ENCODE data around the gene SPDYC.

Gene SPDYC

GRCh38 chr11:65211293-65212105 is 41.5 kb downstream of the SPDYC start:
- no peak for TF ChIP-seq ZFP30 (CRISPR knock-in tag; IDR thresholded peaks at IDR 0.05)
- TF ChIP-seq BACH2 (CRISPR knock-in tag; IDR thresholded peaks at IDR 0.05; ENCODE audit: borderline replicate concordance) = no peak
- no peak for TF ChIP-seq CREB5 (CRISPR knock-in tag; IDR thresholded peaks at IDR 0.05; ENCODE audit: low read depth)
- TF ChIP-seq ZNF565 (CRISPR knock-in tag; conservative IDR thresholded peaks at IDR 0.05; ENCODE audit: low read depth) = no peak
- TF ChIP-seq PATZ1 (CRISPR knock-in tag; IDR thresholded peaks at IDR 0.05; ENCODE audit: borderline replicate concordance) = no peak
- TF ChIP-seq ESRRG (CRISPR knock-in tag; IDR thresholded peaks at IDR 0.05) = no peak
- TF ChIP-seq RARB (CRISPR knock-in tag; IDR thresholded peaks at IDR 0.05) = no peak
- TF ChIP-seq ZNF8 (CRISPR knock-in tag; IDR thresholded peaks at IDR 0.05) = no peak
- TF ChIP-seq TSHZ2 (CRISPR knock-in tag; IDR thresholded peaks at IDR 0.05) = no peak
- TF ChIP-seq POU6F1 (CRISPR knock-in tag; IDR thresholded peaks at IDR 0.05; ENCODE audit: borderline replicate concordance, low read depth) = no peak
- no peak for TF ChIP-seq CSDC2 (CRISPR knock-in tag; IDR thresholded peaks at IDR 0.05)
- TF ChIP-seq ZNF70 (CRISPR knock-in tag; IDR thresholded peaks at IDR 0.05) = no peak
- TF ChIP-seq SNAI2 (CRISPR knock-in tag; IDR thresholded peaks at IDR 0.05) = no peak
- no peak for TF ChIP-seq ZFP3 (CRISPR knock-in tag; IDR thresholded peaks at IDR 0.05)
- TF ChIP-seq CSRNP3 (CRISPR knock-in tag; IDR thresholded peaks at IDR 0.05) = no peak
- no peak for TF ChIP-seq ZC3H10 (CRISPR knock-in tag; IDR thresholded peaks at IDR 0.05)
- TF ChIP-seq TCF4 (CRISPR knock-in tag; IDR thresholded peaks at IDR 0.05; ENCODE audit: borderline replicate concordance) = no peak
- no peak for TF ChIP-seq PPARA (CRISPR knock-in tag; IDR thresholded peaks at IDR 0.05; ENCODE audit: borderline replicate concordance)
- TF ChIP-seq ISL1 (CRISPR knock-in tag; IDR thresholded peaks at IDR 0.05) = no peak
- TF ChIP-seq OSR1 (CRISPR knock-in tag; IDR thresholded peaks at IDR 0.05) = no peak
- no peak for ATAC-seq

- ATAC-seq = no peak; the same call in 2 of the 3 replicates
- TF ChIP-seq CSDC2 (CRISPR knock-in tag; IDR thresholded peaks at IDR 0.05) (no peak), ZNF565 (CRISPR knock-in tag; conservative IDR thresholded peaks at IDR 0.05; ENCODE audit: low read depth) (no peak), ZFP3 (CRISPR knock-in tag; IDR thresholded peaks at IDR 0.05) (no peak), BACH2 (CRISPR knock-in tag; IDR thresholded peaks at IDR 0.05; ENCODE audit: borderline replicate concordance) (no peak), RARB (CRISPR knock-in tag; IDR thresholded peaks at IDR 0.05) (no peak), TOX (CRISPR knock-in tag; IDR thresholded peaks at IDR 0.05; ENCODE audit: borderline replicate concordance) (no peak)
Measured at GRCh38 chr11:65212226-65212801, 42.3 kb downstream of the SPDYC start.
